GM18867 (cell line): ENCODE data around the gene NUP93.

Source experiments
- ATAC-seq: cut with Tn5 transposase; IDR thresholded peaks from one replicate; pipeline ENCODE4 v1.9.1; 2021; ENCODE audit warnings: mild to moderate bottlenecking, moderate library complexity; ENCODE audit not compliant: unreplicated experiment

Gene NUP93

GRCh38 chr16:56729735-56730662 lies at the start of gene NUP93:
NUP93 (plus strand) TSS chr16:56730129; CDS start chr16:56748248, 18,119 bp downstream.
- peak; percentile 86 for ATAC-seq

DNA sequence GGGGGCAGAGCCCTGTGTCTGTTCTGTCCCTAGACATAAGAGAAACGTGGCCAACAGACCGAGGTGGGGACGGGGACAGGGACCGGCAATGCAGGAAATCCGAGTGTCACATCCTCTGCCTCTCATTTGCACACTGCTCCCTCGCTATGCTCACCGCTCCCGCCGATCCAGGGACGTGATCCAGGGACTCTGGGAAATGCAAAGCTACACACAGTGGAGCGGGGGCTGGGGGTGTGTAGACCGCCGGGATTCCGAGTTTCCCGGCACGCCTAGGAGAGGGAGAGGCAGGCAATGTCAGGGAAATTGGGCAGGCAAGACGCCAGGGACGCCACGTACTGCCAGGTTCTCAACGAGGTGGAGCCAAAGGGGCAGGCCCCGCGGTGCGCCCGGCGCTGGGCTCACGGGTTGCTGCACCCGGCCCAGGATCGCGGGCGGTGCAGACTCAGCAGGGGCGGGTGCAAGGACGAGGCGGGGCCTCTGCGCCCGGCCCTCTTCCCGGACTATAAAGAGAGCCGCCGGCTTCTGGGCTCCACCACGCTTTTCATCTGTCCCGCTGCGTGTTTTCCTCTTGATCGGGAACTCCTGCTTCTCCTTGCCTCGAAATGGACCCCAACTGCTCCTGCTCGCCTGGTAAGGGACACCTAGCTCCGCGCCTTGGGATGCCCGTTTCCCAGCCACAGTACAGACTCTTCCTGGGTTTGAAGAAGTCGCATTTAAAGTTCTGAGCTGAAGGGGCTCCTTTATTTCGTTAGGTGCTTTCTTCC lies 47.8 kb upstream of the NUP93 start, which contains the start of gene MT1X:
MT1X (plus strand) TSS at position 532 of the 764 bp plus-strand sequence; CDS start at position 603, 71 bp downstream.
- ATAC-seq = peak; percentile 99

- ATAC-seq = peak; percentile 2
Observed at GRCh38 chr16:56682703-56683397, 47.1 kb upstream of the NUP93 start.

DNA sequence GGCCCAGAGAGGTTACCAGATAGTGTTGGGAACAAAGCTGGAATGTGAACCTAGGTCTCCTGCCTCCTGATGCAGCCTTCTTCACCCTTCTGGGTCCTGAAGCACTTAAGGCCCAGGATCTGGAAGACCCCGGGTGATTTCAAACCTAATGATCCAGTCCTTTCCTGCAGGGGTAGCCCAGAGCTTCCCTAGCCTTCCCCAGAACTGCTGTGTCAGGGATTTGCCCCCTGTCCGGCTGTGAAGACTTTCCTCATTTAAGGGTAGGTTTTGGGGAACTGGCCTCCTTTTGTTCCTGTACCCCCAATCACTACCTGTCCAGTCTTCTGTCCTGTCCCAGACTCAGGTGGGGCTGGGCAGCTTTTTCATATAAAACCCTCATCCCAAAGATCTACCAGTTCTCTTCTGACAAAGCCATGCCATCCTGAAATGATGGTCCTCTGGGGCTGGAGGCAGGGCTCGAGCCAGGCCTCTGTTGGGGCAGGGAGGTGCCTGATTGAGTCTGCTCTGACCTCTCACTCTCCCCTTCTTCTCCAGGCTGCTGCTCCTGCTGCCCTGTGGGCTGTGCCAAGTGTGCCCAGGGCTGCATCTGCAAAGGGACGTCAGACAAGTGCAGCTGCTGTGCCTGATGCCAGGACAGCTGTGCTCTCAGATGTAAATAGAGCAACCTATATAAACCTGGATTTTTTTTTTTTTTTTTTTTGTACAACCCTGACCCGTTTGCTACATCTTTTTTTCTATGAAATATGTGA lies 46.3 kb upstream of the NUP93 start:
- ATAC-seq = no peak

DNA sequence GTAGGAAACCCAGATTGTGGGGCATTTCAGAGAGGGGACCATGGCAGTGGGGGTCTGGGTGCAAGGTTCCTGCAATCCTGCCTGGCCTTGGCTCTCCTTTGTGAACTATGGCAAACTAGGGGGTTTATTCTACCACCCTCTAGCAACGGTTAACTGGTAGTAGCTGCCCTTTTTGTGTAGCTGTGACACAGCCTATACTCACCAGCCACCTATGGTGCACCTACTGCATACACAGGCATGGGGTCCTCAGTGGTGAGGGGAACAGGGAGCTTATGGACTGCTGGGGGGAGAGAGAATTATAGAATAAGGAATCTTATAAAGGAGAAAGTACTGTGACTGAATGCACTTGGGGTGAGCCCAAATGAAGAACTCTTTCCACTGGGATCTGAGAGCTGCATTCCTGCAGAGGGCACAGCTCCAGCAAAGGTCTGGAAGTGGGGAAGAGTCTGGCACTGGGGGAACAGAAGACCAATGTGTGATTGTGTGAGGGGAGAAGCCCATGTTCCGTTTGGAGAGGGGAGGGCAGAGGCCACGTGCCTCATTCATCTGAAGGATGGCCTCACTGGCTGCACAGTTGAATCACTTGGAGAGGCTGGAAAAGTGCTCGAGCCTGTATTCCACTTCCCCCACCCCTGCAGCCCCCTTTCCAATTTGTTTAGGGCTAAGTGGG lies 45.5 kb upstream of the NUP93 start:
- no peak for ATAC-seq

DNA sequence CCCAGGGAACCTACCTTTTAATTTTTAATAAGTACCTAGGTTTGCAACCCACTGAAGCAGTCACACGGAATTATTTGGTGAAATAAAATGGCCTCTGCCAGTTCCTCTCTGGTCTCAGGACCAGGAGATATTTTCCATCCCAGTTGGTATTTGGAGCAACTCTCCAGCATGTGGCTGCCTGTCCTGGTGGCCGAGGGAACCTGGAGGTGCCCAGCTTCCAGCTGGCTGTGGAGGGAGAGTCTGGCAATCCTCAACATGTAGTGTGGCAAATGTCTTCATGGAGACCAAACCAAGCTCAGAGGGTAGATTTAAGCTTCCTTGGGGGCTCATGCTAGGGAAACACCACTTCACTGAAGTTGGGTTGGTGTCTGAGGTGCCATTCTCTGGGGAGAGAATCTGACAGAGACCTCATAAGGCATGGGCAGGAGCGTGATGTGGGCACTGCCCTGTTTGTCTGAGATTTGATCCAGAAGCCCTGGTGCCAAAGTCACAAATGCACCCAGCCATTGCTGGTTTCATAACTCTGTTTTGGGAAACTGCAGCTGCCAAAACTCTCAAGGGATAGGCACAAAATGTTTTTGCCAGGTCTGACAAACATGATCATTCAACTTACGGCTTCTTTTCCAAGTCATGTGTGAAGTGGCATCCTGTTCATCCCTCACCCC lies 44.9 kb upstream of the NUP93 start:
- ATAC-seq = no peak

DNA sequence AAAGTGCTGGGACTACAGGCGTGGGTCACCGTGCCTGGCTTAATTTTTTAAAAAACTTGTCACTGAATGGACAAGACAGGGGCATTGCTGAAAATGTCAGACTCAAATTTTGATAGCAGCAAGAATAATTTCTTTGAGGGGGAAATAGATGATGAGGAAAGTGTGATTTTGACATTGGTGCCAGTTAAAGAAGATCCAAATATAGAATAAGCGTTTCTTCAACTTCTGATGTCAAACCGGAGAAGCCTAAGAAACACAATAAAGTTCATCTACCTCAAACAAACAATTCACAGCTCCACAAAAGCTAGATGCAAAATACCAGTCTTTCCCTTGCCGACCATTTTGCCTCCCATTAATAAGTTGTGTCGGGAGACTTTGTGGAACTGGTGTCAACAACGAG lies 43.2 kb upstream of the NUP93 start:
- ATAC-seq = no peak

DNA sequence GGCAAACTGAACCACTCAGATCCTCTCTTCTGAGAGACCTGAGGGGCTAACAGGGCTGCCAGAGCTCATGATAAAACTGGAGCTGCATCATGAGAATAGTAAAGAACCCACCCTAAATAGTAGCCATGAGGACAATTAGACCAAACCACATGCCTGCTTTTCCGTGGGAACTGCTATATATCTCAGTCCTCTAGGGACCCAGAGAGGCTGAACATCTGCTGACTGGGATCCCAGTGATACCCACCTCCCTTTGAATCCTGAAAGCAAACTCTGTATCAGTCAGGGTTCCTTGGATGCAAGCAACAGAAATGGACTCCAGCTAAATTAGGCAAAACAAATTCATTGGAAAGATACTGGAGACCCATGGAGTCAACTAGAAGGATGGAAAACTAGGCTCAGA lies 41.2 kb upstream of the NUP93 start:
- no peak for ATAC-seq

DNA sequence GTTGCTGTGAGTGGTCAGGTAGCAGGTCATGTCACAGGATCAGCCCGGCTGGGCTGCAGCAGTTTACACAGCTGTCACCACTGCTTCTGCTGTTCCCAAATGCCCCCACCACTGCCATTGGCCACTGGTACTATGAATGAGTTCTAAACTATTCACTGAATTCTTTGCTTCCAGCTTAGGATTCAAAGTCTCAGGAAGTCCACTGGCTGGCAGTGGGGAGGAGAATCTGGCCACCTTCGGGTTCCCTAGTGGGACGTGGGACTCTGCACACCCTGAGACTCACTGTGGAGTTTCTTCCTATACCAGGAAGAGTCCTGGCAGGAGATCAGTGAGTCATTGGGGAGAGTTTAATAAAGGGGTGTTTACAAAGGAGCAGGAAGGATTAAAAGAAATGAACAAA lies 40.8 kb upstream of the NUP93 start:
- ATAC-seq = no peak

GRCh38 chr16:56690420-56691122 lies 39.4 kb upstream of the NUP93 start:
- no peak for ATAC-seq

- ATAC-seq = no peak
Observed at GRCh38 chr16:56691885-56692284, 38.0 kb upstream of the NUP93 start.

DNA sequence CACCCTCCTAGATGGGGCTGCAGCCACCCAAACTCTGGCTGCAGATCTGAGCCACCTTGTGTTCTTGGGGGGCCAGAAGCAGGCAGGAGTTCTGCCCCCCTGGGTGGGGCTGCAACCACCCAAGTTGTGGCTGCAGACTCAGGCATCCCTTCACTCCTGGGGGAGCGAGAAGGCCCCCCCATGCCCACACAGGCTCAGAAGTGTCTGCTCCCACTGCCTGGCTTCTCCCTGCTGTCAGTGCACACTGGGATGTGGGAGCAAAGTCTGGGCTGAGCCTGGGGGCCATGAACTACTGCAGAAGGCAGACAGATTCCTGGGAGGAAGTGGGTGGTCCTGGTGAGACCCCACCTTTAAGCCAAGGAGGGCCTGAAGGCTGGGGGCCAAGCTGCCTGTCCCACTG lies 34.7 kb upstream of the NUP93 start:
- no peak for ATAC-seq

GRCh38 chr16:56697456-56698155 lies 32.3 kb upstream of the NUP93 start:
- no peak for ATAC-seq

- no peak for ATAC-seq
Observed at GRCh38 chr16:56700195-56700594, 29.7 kb upstream of the NUP93 start.

DNA sequence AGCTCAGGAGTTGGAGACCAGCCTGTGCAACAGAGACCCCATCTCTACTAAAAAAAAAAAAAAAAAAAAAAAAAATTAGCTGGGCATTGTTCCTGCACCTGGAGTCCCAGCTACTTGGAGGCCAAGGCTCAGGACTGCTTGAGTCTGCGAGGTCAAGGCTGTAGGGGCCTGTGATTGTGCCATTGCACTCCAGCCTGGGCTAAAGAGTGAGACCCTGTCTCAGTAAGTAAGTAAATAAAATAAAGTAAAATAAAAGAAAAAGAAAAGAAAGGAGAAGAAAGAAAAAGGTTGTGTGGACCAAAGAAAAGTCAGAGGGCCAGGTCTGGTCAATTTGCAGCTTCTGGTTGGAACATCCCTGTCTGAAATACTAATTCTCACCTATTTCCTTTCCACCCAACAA lies 29.3 kb upstream of the NUP93 start:
- no peak for ATAC-seq

DNA sequence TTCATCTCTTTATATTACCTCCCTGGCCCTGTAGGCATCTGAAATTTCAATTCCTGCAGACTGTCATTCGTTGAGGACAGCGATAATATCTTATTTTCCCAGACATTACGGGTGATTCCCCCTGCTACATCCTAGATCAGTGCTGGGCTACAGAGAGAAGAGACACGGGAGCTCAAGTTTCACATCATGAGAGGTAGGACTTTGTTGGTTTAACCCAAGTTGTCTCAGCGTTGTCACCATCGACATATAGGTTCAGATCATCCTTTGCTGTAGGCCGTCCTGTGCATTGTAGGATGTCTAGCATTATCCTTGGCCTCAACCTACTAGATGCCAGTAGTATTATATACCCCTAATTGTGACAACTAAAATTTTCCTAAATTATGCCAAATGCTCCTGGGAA lies 28.4 kb upstream of the NUP93 start:
- no peak for ATAC-seq

- ATAC-seq = no peak
Observed at GRCh38 chr16:56702836-56703235, 27.1 kb upstream of the NUP93 start.
